HG03342 (cell line): ENCODE measurements around the gene AGBL4.

Experiments used
- ATAC-seq: cut with Tn5 transposase; IDR thresholded peaks from one replicate; pipeline ENCODE4 v1.9.1; 2021; ENCODE audit warnings: mild to moderate bottlenecking, moderate library complexity; ENCODE audit not compliant: unreplicated experiment

AGBL4 gene

DNA sequence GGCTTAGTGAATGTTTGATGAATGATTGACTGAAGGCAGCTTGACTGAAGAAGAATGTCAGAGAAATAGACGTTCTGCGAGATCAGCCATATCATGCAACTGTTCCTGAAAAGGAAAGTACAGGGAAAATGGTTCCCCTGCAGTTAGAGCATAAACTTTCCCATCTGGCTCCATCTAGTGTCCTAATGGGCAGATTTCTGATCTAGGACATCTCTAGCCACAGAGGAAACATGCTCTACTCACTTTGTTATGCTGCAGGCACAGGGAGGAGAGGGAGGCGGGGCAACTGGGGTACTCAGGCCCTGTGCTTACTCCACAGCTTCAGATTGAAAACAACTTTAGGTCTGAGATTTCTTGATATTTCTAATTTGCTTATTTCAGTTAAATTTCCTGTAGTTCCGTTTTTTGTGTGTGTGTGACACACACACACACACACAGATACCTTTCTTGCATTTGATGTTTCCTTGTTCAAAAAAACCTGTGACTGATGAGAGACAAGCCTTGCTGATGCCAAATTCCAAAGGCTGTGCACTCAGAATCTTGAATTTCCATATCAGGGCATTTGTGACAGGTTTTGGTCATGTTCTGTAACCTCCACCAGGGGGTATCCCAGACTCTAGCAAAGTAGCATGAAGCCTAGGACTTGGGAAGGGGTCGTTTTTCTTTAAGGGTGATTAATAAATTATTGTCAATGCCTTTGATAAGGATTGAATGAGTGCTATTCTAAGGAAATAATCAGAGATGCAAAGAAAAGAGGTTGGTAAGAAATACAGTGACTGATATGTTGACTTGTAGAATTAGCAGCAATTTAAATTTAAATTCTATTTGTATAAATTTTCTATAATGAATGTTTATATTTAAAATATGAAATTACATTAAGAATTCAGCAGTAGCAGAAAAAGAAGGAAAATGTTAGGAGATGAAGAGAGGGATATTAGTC, 1107.4 kb downstream of the AGBL4 start:
- peak; percentile 67 for ATAC-seq

GRCh38 chr1:48908606-48909005, 1115.1 kb downstream of the AGBL4 start:
- no peak for ATAC-seq

- ATAC-seq = no peak
Observed at GRCh38 chr1:48906729-48907128, 1117.0 kb downstream of the AGBL4 start.

- ATAC-seq = no peak
Observed at GRCh38 chr1:48906164-48906563, 1117.6 kb downstream of the AGBL4 start.

DNA sequence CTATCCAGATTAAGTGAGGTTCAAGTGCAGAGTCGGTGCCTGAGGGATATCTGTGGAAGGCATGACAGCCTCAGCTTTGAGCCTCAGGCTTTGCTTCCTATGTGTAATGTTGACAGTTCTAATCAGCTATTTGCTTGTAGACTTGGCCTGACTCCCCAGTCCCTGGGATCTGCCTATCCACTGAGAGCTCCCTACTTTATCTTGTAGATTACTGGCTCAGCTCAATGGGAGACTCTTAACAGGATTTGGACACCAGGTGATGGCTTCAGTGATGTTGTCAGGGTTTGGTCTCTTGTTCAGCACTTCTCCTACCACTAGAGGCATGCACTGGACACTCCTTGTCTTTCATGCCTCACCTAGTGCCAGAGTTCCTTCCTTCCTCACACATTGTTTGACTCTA, 1120.5 kb downstream of the AGBL4 start:
- no peak for ATAC-seq

GRCh38 chr1:48898894-48899293, 1124.9 kb downstream of the AGBL4 start:
- no peak for ATAC-seq

GRCh38 chr1:48889615-48890014, 1134.1 kb downstream of the AGBL4 start:
- ATAC-seq = no peak

DNA sequence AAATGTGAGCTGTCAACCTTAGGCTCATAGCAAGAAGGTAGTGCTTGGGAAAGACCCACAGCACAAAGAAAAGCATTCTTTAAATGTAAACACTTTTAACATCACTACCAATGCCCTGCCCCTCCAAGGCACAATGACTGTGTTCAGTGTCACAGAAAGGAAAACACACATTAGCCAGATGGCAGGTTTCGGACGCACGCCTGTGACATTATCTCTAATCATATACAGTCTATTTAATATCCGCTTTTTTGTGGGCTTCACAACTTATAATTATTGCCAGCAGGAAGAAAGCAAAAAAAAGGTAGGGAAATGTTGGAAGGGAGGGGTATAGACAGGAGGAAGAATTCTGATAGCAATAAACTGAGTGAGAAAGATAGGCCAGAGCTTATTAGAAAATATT, 1134.7 kb downstream of the AGBL4 start:
- ATAC-seq = no peak

GRCh38 chr1:48887796-48888195, 1136.0 kb downstream of the AGBL4 start:
- no peak for ATAC-seq

DNA sequence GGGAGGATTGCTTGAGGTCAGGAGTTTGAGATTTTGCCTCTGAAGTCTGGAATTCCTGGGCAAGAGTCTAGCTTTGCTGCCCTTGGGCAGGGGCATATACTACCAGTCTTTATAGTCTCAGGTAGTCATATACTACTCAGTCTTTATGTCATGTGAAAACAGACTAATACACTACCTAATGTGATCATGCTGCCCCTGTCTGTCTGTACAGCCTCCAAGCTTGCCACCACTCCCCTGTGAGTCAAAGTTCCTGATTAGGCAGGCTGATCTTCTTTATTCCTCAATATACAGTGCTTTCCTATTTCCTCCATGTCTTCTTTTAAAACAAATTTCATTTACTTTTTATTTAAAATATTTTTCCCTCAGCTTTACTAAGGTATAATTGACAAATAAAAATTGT, 1141.7 kb downstream of the AGBL4 start:
- no peak for ATAC-seq

DNA sequence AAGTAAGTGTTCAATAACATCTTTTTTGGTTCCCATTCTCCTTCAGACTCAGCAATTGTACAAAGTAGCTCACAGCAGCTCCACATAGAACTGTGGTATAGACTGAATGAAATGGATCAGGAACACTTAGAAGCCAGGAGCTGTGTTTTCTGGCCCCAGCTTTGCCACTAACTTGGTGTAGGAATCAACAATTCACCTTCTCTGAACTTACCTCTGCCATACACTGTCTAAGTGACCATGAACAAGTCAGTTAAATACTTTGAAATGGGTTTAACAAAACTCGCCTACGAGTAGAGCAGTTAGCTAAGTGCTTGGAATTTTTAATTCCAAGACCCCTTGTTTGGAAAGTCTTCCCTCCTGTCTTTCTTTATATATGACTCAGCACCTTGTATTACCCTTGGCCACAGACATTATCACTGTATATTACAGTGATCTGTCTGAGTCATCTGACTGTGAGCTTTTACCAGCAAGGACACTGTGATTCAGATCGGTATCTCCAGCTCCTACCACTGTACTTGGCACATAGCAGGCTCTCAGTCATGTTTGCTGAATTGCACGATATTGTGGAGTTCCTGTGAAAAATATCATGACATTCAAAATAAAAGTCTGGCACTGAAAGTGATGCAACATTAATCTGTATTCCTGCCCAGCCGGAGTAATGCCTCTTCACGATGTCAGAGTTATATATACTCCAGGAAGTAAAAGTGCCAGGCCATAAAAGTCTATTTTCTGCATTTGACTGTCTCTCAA, 1145.4 kb downstream of the AGBL4 start:
- ATAC-seq = no peak

- no peak for ATAC-seq
Observed at GRCh38 chr1:48876330-48876785, 1147.4 kb downstream of the AGBL4 start.

DNA sequence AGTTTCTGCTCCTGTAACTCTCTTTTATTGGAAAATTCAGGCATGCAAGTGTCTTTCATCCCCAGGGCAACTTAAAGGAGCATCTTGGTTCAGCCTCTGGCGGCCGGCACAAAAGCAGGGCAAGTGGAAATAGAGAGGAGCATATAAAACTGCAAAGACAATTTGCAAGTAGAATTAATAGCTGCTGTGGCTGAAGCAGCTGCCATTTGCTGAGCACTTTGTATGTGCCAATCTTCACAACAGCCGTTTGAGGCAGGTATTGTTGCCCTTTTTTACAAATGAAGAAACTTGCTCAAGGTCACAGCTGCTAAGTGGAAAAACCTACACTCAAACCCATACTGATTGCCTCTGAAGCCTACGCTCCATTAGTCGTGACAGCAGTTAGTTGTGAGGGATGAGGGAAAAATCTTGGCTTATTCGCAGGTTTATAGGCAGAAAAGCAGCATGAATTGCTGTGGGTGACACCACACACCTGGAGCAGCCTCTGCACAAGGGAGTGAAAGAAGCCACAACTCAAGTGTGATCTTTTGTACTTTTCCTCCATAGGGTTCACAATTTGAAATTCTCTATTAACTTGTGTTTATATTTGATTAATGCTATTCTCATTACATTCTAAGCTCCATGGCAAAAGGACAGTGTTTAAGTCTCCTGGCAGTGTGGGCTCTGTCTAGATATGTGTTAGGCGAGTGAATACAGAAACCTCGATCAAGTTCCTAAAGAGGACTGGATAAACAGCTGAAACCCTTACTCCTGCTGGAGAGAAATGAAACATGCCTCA, 1148.0 kb downstream of the AGBL4 start:
- ATAC-seq = no peak

DNA sequence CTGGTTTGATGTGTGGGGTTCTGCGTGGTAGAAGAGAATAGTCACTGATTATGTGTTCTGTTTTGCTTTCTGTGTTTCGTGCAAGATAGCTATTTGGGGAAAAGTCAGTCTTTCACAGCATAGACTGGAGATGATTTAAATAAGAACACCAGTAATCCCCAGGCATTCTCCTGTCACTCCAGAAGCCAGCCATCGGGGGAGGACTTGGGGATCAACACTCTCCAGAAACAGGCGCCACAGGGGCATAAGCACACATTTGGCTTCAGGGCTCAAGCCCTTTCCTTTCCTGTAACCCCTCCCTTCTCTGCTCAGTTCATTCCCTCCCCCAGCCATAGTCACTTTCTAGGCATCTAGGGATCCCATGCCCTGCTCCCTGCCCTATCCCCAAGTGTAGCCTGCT, 1149.8 kb downstream of the AGBL4 start:
- ATAC-seq = no peak

DNA sequence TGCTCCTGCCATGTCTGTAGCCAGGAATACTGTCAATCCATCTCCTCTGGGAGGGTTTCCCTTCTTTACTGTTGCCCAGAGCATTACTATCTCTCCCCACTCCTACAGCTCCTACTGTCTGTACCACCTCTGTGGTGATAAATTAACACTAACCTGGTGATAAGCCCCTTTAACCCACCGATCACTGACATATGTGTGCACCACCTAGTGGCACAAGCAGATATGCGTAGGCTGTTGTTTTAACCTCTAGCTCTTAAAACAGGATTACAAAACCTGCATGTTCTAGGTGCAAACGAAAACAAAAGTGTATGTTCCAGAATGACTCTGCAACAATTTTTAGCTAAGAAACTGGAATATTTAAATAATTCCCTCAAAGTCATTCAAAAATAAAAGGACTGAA, 1153.2 kb downstream of the AGBL4 start:
- ATAC-seq = peak; percentile 55

GRCh38 chr1:48869116-48869893, 1154.4 kb downstream of the AGBL4 start:
- ATAC-seq = no peak

DNA sequence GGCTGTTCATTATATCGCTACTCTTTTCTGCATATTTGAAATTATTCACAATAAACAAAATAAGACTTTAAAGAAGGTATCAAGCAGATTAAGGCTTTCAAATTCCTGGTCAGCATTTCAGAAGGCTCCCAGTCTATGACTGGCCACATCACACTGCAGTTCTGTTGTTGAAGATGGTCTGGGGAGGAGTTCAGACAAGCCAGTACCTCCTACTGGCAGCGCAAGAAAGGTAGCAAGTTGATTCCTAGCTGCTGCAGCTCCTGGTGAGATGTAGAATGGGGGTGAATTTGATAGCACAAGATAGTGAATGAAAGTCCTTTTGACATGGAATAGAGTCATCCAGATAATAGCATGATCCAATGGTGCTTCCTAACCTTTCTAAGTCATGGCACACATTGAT, 1158.8 kb downstream of the AGBL4 start:
- no peak for ATAC-seq

DNA sequence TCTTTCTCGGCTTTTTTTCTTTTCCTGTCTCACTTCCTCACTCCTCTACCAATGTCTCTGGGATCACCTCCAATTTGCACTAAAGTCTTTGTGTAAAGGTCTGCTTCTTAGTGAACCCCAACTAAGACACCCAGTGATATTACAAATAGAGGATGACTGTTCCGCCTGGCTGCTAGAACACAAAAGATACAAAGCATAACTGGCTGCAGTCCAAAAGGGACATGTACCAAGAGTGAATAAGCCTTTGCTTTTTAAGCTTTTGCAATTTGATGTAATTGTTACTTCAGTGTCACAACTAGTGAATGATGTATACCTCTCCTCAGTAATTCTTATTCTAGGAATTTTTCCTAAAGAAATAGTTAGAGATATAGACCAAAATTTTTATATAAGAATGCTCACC, 1164.3 kb downstream of the AGBL4 start:
- no peak for ATAC-seq

DNA sequence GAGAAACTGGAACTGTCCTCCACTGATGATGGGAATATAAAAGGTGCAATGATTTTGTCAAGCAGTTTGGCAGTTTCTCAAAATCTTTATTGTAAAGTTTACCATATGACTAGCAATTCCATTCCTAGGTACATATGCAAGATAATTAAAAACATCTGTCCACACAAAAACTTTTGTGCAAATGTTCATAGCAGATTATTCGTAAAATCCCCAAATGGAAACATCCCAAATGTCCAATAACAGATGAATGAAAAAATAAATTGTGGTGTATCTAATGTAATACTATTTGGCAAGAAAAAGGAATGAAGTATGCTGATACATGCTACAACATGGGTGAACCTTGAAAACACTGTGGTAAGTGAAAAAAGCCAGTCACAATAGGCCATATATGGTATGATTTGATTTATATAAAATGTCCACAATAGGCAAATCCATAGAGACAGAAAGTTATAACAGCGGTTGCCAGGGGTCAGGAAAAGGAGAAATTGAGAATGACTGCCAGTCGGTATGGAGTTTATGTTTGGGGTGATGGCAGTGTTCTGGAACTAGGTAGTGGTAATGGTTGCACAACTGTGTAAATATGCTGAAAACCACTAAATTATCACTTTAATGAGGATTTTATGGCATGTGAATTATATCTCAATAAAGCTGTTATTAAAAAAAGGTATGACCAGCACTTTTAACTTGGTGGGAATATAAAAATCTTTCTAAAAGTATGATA, 1165.4 kb downstream of the AGBL4 start:
- ATAC-seq = no peak

DNA sequence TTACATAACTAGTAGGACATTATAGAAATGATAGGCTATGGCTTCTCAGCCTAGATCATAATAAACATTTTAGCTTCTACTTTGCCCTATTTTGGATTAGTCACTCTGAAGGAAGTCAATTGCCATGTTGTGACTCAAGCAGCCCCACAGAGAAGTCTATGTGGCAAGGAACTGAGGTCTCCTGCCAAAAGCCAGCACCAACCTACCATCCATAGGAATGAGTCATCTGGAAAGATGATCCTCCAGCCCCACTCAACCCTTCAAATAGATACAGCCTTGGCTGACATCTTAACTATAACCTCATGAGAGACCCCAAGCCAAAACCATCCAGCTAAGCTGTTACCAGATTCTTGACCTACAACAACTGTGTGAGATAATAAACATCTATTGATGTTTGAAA, 1170.7 kb downstream of the AGBL4 start:
- no peak for ATAC-seq
